ENCODE measurements around the gene TP53I11.
A peak's percentile ranks its signal among the peaks of the same experiment; 100 is the strongest.

The TP53I11 gene

DNA sequence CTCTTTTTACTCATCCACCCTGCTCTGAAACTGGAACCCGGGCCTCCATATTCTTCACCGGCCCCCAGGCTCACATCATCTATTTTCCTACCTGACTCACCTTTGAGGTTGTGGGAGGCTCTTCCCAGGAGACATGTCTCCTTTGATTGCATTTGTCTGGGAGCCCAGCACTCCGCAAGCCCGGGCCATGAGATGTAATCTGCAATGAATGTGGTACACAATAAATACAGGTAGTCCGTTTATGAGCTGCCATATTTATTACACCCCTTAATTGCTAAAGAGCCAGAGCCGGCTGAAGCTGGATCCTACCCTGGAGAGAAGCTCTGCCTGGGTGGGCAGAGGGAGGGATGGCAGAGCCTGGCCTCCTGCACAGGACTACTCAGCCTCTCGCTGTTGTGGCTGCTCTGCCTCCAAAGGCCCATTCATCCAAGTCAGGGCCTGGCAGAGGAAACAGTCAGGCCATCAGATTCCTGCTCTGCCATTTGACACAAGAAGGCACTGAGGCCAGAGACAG lies 49.5 kb downstream of the TP53I11 start:
- H3K4me3 ChIP-seq: no peak overlapping the region
- no peak overlapping the region for H3K27ac ChIP-seq
- DNase-seq (ENCODE audit: low spot score): no peak
- TF ChIP-seq CTCF (IDR thresholded peaks at IDR 0.05): no peak

GRCh38 chr11:44899959-44900358 lies 50.7 kb downstream of the TP53I11 start:
- no peak for DNase-seq (ENCODE audit: low spot score)
- TF ChIP-seq CTCF (IDR thresholded peaks at IDR 0.05): no peak
- H3K4me3 ChIP-seq: no peak overlapping the region
- H3K27ac ChIP-seq: no peak overlapping the region

DNA sequence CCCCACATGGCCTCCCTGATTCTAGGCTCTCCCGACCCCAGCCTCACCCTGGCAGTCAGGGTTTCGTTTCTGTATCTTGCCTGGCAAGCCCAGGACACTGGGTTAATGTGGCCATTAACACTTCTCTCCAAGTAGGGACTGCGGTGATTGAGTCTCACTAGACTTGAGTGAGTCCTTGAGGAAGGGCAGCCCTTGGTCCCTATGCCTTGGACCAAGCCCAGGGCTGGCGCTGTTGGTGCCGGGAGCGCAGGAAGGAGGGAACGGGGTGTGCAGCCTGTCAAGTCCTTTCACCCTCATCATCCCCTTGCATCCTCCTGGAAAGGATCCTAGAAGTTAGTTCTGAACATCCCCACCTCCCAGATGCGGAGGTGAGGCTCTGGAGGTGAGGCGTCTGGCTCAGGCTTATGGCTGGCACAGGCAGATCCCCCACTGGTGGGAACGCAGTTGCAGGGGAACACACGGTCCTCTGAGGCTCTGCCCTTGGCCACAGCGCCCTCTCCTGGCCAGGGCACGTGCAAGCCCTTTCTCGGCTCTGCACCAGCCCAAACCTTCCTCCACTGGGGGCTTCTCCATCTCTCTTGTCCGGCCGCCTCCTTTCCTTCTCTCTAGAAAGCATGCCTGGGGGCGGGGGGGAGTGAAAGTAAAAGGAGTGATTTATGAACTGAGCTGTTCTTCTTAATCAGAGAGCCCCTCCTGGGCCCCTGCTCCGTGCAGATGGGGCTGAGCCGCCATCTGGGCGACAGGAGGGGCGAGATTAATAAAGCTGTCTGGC lies 56.7 kb downstream of the TP53I11 start:
- peak; percentile 45 for TF ChIP-seq CTCF (IDR thresholded peaks at IDR 0.05)
- Histone ChIP-seq H3K27ac (peak overlapping the region in 1 of 2 donors; percentile 46), H3K4me3 (peak overlapping the region; percentile 18)
- DNase-seq (ENCODE audit: low spot score): no peak

DNA sequence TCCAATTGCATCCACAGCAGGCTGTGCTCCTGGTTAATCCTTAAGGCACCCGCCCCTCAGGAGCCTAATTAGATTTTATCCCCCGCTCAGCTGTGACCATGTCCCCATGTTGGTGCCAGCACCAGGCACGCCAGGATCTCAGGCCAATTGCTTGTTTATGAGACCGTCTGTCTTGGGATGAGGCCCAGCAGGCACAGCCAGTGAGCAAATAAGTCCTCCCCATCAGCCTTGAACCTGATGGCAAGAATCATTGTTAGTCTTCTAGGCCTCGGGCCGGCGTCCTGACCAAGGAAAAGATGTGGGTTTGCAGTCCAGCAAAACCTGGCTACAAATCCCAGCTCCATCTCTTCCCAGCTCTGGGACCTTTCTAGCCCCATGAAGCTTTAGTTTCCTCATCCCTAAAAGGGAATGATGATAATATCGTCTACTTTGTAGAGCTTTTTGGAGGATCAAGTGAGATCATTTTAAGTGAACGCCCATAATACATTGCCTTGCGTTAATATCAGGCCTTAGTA lies 57.3 kb downstream of the TP53I11 start:
- TF ChIP-seq CTCF (IDR thresholded peaks at IDR 0.05): no peak
- peak overlapping the region in 1 of 2 donors; percentile 46 for H3K27ac ChIP-seq
- no peak overlapping the region for H3K4me3 ChIP-seq
- DNase-seq (ENCODE audit: low spot score): no peak

DNA sequence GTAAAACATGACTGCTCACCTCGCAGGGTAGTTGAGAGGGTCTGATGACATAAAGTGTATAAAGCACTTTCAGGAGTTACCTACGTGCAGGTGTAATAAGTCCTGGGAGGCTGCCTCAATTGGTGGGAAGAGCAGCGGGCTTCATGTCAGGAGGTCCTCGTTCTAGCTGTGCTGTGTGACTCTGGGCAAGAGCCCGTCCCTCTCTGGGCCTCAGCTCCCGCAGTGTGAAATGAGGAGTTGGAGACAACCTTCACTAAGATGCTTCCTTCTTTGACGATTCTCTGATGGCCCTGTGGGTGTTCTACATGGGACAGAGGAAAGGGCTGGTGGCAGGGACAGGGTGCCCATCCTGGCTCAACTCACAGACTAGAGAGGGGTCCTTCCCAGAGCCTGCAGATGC lies 57.8 kb downstream of the TP53I11 start:
- Histone ChIP-seq H3K27ac (peak overlapping the region in 1 of 2 donors; percentile 46), H3K4me3 (no peak overlapping the region)
- no peak for DNase-seq (ENCODE audit: low spot score)
- TF ChIP-seq CTCF (IDR thresholded peaks at IDR 0.05): no peak

GRCh38 chr11:44889266-44889665 lies 61.4 kb downstream of the TP53I11 start:
- TF ChIP-seq CTCF (IDR thresholded peaks at IDR 0.05): no peak
- no peak overlapping the region for H3K27ac ChIP-seq
- DNase-seq (ENCODE audit: low spot score): no peak

DNA sequence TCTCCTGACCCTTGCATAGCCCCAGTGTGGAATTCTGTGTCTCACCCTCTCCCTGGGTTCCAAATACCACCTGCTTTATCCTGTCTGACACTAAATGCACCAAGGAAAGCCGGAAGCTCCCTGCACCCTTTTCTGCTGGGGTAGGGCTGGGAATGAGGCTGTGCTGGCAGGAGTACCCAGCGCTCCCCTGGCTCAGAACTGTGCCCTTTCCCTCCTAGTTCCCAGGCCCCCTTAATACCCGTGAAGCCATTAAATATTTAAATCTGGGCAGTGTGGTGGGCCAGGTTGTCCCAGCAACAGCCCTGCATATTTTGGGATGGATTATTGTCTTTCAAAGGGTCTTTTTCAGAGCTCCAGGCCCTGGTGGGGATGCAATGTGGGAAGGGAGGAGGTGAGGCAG lies 63.0 kb downstream of the TP53I11 start:
- no peak for DNase-seq (ENCODE audit: low spot score)
- no peak for TF ChIP-seq CTCF (IDR thresholded peaks at IDR 0.05)
- Histone ChIP-seq H3K27ac (no peak overlapping the region), H3K4me3 (no peak overlapping the region)

More at GRCh38 chr11:44889266-44889665, 61.4 kb downstream of the TP53I11 start:
- H3K4me3 ChIP-seq: no peak overlapping the region
